GM19467 (cell line): ENCODE data around the gene BNC1.

ENCODE experiments used
- ATAC-seq: cut with Tn5 transposase; IDR thresholded peaks from one replicate; pipeline ENCODE4 v1.9.1; 2021; ENCODE audit warnings: mild to moderate bottlenecking, moderate library complexity; ENCODE audit not compliant: unreplicated experiment

The BNC1 gene, protein sequence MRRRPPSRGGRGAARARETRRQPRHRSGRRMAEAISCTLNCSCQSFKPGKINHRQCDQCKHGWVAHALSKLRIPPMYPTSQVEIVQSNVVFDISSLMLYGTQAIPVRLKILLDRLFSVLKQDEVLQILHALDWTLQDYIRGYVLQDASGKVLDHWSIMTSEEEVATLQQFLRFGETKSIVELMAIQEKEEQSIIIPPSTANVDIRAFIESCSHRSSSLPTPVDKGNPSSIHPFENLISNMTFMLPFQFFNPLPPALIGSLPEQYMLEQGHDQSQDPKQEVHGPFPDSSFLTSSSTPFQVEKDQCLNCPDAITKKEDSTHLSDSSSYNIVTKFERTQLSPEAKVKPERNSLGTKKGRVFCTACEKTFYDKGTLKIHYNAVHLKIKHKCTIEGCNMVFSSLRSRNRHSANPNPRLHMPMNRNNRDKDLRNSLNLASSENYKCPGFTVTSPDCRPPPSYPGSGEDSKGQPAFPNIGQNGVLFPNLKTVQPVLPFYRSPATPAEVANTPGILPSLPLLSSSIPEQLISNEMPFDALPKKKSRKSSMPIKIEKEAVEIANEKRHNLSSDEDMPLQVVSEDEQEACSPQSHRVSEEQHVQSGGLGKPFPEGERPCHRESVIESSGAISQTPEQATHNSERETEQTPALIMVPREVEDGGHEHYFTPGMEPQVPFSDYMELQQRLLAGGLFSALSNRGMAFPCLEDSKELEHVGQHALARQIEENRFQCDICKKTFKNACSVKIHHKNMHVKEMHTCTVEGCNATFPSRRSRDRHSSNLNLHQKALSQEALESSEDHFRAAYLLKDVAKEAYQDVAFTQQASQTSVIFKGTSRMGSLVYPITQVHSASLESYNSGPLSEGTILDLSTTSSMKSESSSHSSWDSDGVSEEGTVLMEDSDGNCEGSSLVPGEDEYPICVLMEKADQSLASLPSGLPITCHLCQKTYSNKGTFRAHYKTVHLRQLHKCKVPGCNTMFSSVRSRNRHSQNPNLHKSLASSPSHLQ

DNA sequence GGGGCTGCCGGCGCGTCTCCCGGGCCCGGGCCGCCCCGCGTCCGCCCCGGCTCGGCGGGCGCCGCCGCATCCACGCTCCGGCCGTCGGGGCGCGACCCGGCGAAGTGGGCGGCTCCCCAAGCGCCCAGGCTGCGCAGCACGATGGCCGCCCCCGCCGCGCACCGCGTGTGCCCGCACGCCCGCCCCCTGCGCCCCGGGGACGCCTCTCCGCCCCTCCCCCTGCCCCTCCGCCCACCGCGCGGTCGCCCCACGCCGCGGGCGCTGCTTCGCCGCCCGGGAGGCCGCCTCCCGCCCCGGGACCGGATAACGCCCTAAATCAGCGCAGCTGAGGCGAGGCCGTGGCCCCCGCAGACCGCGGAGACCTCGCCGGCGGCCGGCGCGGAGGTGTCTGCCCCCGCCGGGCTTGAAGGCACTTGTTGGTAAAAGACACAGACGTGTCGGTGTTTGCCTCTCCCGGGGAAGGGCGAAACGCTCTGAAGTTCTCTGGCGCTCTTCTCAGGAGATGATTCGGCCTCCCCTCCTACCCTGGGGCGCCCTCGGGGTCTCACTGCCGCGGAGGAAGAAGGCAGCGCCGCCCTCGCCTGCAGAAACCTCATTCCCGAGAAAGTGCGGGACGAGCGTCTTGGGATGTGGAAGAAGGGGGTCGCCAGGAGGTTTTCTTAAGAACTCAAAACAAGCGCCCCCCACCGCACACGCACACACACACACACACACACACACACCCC is at the start of gene BNC1:
Gene BNC1, minus strand, starts transcription at position 106 of the 725 bp plus-strand sequence. Its CDS starts 36 bp downstream, at position 70.
- no peak for ATAC-seq

DNA sequence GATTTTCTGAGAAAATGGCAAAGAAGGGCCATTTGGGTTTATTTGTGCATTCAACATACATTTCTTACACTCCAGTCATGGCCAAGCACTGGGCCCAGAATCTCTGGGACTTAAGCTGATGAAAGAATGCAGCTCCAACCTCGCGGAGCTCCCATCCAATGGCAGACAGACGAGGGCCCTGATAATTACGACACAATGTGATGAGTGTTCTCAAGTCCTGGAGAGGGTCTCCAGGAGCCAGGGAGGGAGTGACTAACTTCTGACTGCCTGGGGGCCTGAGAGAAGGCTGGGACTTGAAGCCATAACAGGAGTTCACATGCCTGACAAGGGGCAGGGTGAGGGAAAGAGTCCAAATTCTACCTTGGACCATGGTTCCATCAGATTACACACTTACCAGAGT is 42.6 kb upstream of the BNC1 start:
- ATAC-seq: no peak

DNA sequence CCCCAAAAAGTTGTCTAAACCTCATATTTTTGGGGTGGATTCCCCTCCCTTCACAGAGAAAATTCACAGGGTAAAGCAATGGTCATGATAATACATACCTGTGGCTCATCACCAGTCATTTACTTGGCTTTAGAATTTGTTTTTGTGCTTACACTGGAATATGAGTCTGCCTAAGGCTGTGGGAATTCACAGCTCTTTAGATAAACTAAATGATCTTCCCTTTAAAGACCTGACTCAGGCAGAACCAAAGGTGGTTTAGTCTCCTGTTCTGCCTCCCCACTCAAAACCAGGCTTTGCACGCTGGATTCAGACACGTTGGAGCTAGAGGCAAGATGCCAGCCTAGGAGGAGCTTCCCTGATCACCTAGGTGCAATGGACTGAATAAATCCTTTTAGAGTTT is 40.3 kb upstream of the BNC1 start:
- no peak for ATAC-seq

DNA sequence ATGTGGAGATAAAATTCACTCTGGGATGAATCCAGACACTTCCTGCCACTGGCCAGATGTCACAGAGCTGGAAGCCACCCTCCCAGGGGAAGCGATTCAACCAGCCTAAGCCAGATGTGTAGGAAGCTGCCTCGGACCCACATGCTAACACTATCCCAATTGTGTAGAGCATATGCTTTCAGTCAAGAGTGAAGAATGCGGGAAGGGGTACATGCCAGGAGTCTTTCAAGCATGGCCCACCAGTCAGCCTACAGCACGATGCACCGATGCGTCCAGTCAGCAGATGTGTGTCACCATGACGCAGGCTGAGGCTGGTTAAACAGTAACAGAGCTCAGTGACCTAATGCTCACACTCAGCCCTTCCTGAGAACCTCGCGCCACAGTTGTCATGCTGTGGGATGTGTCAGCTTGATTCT is 38.8 kb upstream of the BNC1 start:
- no peak for ATAC-seq

DNA sequence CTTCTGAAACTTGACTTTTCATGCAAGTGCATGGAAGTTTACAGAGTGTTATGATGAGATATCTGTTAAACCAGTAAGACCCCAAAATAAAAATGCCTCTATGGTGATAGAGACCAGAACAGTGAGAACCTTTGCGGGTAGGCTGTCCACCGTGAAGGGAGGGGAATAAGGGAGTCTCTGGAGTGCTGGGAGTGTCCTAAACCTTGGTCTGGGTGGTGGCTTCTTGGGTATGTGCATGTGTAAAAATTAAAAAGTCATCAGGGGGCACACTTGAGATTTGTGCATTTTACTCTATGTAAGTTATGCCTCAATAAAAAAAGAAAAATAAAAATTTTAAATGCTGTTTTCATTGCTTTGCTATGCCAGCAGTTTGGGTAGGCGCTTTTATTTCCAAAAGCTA is 38.2 kb upstream of the BNC1 start:
- no peak for ATAC-seq

DNA sequence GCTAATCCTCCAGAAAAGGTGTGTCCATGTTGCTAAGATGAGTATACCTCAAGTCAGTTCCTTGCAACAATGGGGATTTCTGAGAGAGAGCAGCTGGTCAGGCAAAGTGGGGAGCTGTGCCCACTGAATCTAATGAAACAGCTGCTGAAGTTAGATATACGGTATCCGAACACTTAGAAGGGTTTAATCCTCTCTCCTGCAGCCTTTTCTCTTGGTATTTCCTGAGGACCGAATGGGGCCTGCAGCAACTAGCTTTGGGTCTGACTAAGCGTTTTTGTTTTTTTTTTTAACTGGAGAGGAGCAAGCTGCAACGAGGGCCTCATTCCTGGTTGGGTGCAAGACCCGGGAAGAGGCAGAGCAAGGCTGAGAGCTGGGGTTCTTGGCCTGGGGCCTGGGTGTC is 37.6 kb upstream of the BNC1 start:
- ATAC-seq: no peak

DNA sequence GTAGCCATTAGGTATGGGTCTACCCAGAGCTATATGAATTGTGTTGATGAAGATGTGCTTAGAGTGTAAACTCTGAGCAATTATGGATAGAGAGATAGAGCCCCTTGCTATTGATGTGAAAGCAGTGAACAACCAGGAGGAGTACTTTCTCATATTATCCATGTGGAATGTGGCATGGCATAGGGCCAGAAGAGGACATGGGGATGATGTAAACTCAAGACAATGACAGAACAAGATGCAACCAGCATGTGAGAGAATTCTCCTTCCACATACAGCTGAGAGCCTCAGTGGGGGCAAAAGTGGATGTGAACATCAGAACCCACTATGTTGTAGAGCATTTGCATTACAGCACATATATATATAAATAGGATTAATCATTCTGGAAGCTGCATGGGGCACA is 36.4 kb upstream of the BNC1 start:
- no peak for ATAC-seq

DNA sequence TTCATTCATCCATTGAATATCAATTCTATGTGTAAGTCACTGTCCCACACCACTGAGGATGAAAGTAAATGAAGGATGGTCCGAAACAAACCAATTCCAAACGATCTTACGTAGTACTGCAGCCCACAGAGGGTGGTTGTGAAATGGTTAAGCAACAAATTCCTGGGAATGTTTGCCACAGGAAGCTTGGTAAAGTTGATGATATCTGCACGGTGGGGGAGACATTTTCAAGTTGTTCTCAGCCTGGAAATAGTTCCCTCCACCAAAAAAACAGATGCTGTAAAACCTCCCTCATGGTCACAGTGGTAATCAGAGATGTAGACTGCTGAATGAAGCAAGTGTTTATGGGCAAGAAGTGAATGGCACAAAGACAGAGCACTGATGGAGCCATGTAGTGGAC is 35.9 kb upstream of the BNC1 start:
- no peak for ATAC-seq

DNA sequence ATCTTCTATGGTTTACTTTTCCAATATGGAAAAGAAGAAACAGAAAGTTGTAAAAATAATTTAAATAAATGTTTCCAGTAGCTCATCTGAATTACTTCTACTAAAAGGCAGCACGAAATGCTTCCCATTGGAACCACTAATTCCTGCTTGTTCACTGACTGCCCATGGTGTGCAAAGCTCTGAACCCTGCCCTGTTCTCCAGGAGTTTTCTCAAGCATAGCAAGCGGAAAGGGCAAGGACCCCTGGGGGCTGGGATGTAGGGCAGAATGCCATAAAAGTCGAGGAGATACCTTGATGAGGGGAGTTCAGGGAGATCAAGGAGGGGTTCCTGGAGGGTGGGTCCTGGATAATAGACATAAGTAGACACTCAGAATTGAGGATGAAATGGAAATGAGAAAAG is 35.3 kb upstream of the BNC1 start:
- no peak for ATAC-seq

DNA sequence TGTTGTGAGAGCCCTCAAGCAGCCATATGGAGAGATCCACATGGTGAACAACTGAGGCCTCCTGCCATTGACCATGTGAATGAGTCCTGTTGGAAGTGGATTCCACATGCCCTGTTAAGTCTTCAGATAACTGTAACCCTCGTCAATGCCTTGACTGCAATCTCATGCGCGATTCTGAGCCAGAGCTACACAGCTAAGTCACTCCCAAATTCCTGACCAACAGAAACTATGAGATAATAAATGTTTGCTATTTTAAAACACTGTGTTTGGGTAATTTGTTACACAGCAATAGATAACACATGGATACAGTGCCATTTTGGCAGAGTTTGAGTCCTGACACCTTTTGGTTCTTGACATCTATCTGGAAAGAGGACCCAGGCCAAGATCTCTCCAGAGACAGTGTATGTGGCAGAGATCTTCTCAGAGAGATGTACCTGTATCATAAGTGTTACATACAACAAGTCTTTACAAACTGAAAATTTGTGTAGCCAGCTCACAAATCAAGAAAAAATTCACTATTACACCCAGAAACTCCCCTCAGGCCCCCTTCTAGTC is 34.5 kb upstream of the BNC1 start:
- ATAC-seq: no peak

DNA sequence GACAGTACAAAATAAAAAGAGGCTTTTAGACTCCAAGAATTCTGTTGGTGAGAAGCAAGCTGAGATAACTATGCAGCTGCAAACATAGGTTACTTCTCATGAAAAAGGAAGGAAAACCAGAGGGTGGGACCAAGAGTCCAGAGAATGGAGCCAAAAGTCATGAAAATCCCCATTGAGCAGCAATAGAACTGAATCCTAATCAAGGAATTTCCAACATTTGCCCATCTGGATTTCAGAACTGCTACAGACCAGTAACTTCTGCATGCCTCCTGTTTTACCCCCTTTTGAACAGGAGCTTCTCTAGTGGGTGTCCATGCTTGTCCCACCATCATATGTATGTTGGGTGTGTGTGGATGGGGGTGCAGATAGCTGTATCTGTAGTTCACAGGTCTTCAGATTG is 33.6 kb upstream of the BNC1 start:
- no peak for ATAC-seq

DNA sequence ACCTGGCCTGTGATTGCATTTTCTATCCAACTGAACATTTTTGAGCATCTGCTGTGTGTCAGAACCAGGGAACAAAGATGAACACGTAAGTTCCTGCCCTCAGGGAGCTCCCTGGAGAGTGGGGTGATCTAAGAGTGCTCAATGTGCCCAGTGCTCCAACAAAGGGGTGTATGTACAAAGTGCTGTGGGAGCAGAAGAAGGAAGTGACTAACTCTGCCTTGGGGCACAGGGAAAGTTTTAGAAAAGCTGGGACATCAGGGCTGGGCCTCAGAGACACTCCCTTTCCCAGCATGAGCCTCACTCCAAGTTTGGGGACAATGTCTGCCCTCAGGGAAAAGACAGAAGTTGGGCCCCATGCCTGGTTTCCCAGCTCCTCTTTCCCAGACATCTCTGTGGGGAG is 27.6 kb upstream of the BNC1 start:
- no peak for ATAC-seq

DNA sequence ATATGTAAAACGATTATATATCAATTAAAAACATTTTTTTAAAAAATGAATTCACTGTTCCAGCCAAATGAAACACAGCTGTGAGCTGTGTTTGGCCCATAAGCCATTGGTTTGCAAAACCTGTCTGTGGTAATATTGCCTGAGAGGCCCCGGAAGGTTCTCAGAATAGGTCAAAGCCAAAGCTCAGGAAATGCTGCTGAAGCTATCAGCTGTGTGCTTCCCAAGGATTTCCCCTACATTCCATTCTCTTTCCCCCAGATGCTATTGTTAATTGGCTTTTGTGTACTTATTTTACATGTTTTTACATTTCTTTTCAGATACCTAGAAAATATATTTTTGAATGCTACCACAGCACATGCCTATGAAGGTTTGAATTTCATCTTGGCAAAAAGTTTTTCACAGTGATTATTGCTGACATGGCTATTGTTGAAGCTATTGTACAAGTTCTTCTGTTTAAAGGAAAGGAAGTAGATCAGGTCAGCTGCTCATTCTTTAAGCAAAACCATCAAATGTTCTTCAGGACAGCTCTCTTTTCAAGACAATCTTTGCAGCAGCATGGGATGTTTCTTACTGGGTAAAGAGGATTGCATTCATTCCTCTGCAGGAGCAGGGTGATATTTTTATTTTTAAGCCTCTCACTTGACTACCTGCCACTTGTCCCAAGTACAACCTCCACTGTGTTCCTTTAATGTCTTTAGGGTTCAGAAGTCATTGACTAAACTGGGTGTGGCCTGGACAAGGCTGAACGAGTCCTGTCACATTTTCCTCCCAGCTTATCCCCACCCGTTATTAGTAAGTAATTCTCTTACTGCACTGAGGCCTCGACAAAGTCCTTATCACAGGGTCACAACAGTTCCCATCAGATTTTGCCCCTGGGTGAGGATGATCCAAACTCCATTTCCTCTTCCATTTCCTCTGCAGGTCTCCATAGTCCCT is 26.3 kb upstream of the BNC1 start:
- no peak for ATAC-seq

DNA sequence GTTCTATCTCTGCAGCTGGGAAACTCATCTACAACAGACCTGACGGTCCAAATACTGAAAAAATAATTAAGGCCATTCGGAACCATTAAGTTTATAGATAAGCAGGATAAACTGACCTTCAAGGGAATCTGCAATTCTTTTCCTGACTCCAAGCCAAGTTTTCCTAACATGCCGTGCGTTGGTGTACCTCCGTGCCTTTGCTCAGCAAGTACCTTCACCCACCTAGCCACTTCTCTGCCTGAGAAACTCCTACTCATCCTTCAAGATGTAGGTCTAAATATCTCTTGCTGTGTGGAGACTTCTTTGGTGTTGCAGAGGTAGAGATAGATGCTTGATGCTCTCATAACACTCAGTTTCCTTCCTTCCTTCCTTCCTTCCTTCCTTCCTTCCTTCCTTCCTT is 24.2 kb upstream of the BNC1 start:
- no peak for ATAC-seq

DNA sequence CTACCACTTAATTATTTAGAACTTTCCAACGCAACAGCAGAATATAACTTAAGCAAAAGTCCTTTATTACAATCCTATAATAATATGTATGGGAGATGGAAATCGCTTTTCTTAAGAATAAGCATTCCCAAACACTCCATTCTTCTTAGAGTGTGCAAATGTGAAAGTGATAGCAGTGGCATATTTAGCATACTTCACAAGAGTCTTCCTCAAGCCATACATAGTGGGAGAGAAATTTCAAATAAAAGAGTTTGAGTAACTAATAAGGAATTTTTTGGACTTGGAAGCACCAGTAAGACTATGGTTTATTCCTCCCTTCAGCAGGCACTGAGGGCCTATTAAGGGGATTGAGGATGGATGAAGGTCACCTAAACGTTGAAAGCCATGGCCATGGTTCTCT is 22.1 kb upstream of the BNC1 start:
- no peak for ATAC-seq

DNA sequence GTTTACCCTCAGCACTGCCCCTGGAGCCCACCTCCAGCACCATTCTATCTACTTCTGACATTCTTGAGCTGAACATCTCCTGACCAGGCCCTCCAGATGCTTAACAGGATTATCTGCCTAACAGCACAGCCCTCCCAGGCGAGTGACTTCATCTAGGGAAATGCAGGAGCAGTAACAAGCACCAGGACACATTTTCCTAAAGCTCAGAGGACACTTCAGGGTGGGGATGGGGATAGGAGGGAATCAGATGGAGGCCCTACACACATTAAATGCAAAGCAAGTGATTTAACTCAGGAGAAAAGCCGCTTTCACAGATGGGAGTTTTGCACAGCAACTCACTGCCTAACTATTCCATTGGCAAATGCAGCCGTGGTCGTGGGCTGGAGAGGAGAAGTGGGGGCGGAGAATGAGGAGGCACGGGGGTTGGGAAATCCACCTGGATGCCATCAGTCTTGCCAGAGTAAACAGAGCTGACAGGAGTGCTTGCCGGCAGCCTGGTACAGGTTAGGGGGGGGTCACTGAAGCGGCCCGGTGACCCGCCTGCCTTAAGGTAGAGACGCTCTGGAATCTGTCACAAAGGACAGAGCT is 21.3 kb upstream of the BNC1 start:
- no peak for ATAC-seq

DNA sequence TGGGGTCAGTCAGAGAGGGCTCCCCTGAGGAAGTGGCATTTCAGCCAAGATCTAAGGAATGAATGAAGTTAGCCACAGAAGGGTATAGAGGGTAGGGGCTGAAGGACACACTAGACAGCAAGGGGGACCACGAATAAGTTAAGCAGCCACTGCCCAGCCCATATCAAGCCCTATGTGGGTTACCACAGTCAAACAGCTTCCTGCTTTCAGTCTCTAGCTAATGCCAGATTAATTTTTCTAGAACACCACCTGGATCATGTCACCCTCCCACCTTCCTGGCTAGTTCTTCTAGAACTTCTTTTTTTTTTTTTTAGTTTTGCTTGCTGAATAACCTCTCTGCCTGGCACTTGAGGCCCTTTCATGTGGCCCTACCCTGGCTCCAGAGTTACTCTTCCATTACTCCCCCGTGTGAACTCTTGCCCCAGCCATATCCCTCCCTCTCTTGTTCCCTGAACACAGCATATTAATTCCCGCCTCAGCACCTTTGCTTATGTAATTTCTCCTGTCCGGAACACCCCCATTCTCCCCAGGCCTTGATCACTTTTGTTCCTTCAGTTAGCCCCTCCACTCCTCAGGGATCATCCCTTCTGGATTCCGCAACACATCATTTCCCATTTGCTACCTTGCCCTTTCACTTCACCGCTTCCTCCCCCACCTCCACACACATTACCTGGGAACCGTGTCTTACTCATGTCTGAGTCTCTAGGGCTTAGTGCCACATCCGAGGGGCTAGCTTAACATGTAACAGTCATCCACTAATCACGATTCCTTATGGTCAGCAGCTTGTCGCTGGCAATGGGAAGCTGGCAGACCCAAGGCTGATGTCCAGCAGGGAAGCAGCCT is 20.6 kb upstream of the BNC1 start:
- ATAC-seq: no peak

DNA sequence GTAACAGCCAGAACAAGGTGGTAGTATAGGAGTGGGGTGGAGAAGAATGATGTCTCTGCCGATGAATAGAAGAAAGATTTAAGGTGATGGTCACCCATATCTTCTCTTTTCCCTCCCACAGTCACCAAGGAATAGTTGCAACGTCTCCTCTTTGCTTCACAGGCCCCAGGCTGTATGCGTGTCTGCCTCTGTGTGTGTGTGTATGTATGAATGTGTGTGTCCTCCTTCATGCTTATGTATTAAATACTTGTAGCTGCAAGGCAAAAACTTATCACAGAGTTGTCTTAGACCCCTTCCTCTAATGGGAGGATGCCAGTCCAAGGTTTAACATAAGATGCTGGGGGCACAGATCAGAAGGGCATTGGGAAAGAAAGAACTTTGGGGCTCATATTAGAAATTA is 19.1 kb upstream of the BNC1 start:
- no peak for ATAC-seq

DNA sequence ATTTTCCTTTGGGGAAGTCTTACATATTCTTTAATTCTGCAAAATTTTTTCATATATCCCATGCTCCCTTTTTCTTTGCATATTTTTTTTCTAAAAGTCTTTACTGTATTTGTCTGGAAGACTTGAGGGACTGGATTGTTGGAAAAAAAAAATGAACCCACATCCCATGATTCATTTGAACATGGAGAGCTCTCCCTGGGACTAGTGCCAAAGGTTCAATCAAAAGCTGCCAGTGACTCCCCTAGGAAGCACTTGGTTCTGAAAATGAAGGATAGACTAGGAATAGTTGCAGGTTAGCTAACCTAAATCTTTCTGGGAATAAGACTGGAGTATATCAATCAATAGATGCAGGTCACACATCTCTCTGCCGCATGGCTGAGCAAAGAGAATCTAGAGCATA is 16.4 kb upstream of the BNC1 start:
- ATAC-seq: no peak
